Esophagus muscularis mucosa (tissue), 4 donors: ENCODE measurements around the gene TBC1D9. TPM values are rescaled to one million over a fixed set of nuclear protein-coding genes. Genes with fewer than 3 reads are reported as not detected.

ENCODE experiments used
- DNase-seq: peaks from one replicate; pipeline ENCODE4 v3.0.0-alpha.2; 2017; ENCODE audit errors: extremely low spot score
- H3K27ac ChIP-seq, 4 donors: fragments of 200-600 bp; sonication (generic); replicated peaks in 1 of 4; 1 replicate in 3 of 4; 2 replicates in 1 of 4; pipeline ENCODE4 v1.5.1; 2016 to 2019; ENCODE audit warnings: mild to moderate bottlenecking in 1 of 4
- H3K27me3 ChIP-seq, 4 donors: fragments of 200-600 bp; sonication (generic); one replicate each; pipeline versions ENCODE4 v1.5.1 to v1.6.0; 2016 to 2019
- H3K36me3 ChIP-seq, 4 donors: fragments of 200-600 bp; sonication (generic); one replicate each; pipeline ENCODE4 v1.5.1; 2016 to 2019
- H3K4me1 ChIP-seq, 4 donors: fragments of 200-600 bp; sonication (generic); one replicate each; pipeline ENCODE4 v1.5.1; 2016 to 2019
- H3K4me3 ChIP-seq, 4 donors: fragments of 200-600 bp; sonication (generic); 1 replicate in 2 of 4; 2 replicates in 2 of 4; pipeline ENCODE4 v1.5.1; 2016 to 2019; ENCODE audit warnings: mild to moderate bottlenecking in 4 of 4, moderate library complexity in 1 of 4
- H3K9me3 ChIP-seq, 4 donors: fragments of 200-600 bp; sonication (generic); 1 replicate in 3 of 4; 2 replicates in 1 of 4; pipeline ENCODE4 v1.5.1; 2016 to 2019
- EP300 ChIP-seq: sonication (generic); formaldehyde crosslinking; IDR thresholded peaks from one replicate; pipeline ENCODE4 v1.6.1; 2017; ENCODE audit warnings: antibody characterized with exemption
- POLR2A ChIP-seq: fragments of 450-650 bp; IDR thresholded peaks from one replicate; pipeline ENCODE4 v1.6.1; 2017; ENCODE audit warnings: antibody characterized with exemption, moderate library complexity, mild to moderate bottlenecking, low read depth
- POLR2AphosphoS5 ChIP-seq, 2 donors: sonication (generic); formaldehyde crosslinking; IDR thresholded peaks; one replicate each; pipeline ENCODE4 v1.6.1; 2017; ENCODE audit warnings: antibody characterized with exemption in 2 of 2
- WGBS: methylation state at CpG from one replicate; pipeline ENCODE4 v1.1.5; 2018; 5-methylcytosine and 5-hydroxymethylcytosine counted together
- intact Hi-C: fragments of 100-400 bp; cut with DNase I; formaldehyde crosslinking; loops from one replicate; pipeline ENCODE4 v1.15.1; 2023
- small RNA-seq, 3 donors: library from RNA; depleted of rRNA; stranded (forward); fragments of <200 nt; gene quantifications; one replicate each; pipeline ENCODE3, GENCODE V24; 2016
- total RNA-seq, 4 donors: library from RNA; depleted of rRNA; stranded (reverse); fragments of >200 nt; gene quantifications; one replicate each; pipeline versions ENCODE4 v1.1.0 to v1.2.1, GENCODE V29; 2016
- TF ChIP-seq, protein P1 (sequence below), 3 experiments: fragments of 200-600 bp in 2 of 3; fragments of 450-650 bp in 1 of 3; sonication (generic) in 2 of 3; IDR thresholded peaks; one replicate each; pipeline ENCODE4 v1.5.1; 2017 to 2019; ENCODE audit warnings: antibody characterized with exemption in 3 of 3, mild to moderate bottlenecking in 2 of 3, moderate library complexity in 1 of 3

The TBC1D9 gene
- total RNA-seq, 4 donors from 2014 or later = 15.4 to 23.8 (median 21.3) TPM

DNA sequence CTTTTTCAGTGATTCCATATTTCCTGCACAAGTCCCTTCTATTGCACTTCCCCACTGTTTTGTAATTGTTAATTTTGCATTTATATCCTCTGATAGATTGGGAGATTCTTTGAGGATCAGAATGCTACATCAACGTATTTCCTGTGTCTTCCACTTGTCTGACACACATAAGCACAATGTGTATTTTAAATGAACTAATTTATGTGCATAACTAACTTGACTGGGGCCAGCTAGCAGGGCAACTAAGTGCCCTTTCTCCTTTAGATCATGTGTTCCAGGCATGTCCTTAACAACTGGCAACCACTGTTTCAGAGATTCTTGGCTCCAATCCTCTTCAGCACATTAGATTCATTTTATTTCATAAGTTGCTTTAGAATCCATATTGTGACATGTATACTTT, 171.7 kb downstream of the TBC1D9 start:
- H3K9me3 ChIP-seq = no peaks in the 10 kb centered on the region
- no peaks in the 10 kb centered on the region for H3K36me3 ChIP-seq
- intact Hi-C loops = no loop called here
- peaks cover 0 to 19% (median 4%) of the 10 kb centered on the region in 4 donors for H3K27me3 ChIP-seq
- WGBS = 68% methylated on average over 1 of the region's 1 CpG
- H3K4me3 ChIP-seq = no peak overlapping the region
- DNase-seq = no peak
- no peak for TF ChIP-seq POLR2A
- TF ChIP-seq, protein P1, sequence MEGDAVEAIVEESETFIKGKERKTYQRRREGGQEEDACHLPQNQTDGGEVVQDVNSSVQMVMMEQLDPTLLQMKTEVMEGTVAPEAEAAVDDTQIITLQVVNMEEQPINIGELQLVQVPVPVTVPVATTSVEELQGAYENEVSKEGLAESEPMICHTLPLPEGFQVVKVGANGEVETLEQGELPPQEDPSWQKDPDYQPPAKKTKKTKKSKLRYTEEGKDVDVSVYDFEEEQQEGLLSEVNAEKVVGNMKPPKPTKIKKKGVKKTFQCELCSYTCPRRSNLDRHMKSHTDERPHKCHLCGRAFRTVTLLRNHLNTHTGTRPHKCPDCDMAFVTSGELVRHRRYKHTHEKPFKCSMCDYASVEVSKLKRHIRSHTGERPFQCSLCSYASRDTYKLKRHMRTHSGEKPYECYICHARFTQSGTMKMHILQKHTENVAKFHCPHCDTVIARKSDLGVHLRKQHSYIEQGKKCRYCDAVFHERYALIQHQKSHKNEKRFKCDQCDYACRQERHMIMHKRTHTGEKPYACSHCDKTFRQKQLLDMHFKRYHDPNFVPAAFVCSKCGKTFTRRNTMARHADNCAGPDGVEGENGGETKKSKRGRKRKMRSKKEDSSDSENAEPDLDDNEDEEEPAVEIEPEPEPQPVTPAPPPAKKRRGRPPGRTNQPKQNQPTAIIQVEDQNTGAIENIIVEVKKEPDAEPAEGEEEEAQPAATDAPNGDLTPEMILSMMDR (IDR thresholded peaks at IDR 0.05) = no peak
- no peak for TF ChIP-seq POLR2AphosphoS5 (IDR thresholded peaks at IDR 0.05)
- no peak for TF ChIP-seq EP300
- no peak overlapping the region for H3K27ac ChIP-seq
- H3K4me1 ChIP-seq = no peaks in the 10 kb centered on the region

DNA sequence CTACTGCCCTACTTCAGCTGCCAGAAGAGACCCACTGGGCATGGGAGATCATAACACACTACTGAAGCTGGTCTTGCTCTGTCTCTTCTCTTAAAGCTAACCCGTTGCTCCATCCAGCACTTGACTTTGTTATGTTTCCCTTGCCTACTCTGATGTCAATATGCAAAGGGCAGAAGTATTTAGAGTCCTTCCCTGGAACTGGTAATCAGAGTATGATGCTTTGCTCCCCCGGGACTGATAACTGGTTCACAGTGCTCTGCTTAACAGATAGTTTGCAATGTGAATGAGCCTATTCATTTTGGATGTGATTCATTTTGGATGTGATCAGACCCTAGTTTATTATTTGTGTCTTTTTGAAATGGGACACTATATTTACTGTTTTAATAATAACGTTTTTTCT, 175.1 kb downstream of the TBC1D9 start:
- Histone ChIP-seq H3K27ac (no peak overlapping the region), H3K4me3 (no peak overlapping the region), H3K9me3 (no peaks in the 10 kb centered on the region), H3K27me3 (peaks cover 0 to 52% (median 8%) of the 10 kb centered on the region in 4 donors), H3K36me3 (no peaks in the 10 kb centered on the region), H3K4me1 (peaks cover 0 to 4% (median 0%) of the 10 kb centered on the region in 4 donors)
- no peak for DNase-seq
- intact Hi-C loops = no loop called here
- no peak for TF ChIP-seq POLR2A
- TF ChIP-seq, protein P1 (IDR thresholded peaks at IDR 0.05) = no peak
- TF ChIP-seq EP300 = no peak
- TF ChIP-seq POLR2AphosphoS5 (IDR thresholded peaks at IDR 0.05) = no peak
- 65% methylated on average over 3 of the region's 3 CpGs for whole genome bisulfite sequencing

GRCh38 chr4:140579278-140579677, 176.9 kb downstream of the TBC1D9 start:
- TF ChIP-seq POLR2AphosphoS5 (IDR thresholded peaks at IDR 0.05) = no peak
- TF ChIP-seq EP300 = no peak
- no peak for TF ChIP-seq POLR2A
- TF ChIP-seq, protein P1 (IDR thresholded peaks at IDR 0.05) = no peak
- WGBS = 24% methylated on average over 27 of the region's 27 CpGs

DNA sequence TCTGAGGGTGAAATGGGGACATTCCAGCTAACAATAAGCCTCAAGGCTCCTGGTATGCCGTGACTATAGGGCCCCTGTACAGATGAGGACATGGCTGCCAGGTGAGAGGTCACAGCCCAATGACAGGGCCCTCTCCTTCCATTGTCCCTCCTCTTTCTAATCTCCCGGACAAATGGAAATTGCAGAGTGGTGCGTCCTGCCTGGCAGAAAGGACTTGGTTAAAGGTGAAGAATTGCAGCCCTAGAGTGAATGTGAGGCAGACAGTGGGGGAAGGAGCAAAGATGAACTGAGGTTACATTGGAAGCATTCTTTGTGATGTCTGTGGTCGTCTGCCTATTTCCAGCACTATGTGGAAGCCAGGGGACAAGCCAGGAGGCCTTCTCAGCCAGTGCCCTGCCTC, 180.7 kb downstream of the TBC1D9 start:
- Histone ChIP-seq H3K9me3 (peaks cover 0 to 14% (median 7%) of the 10 kb centered on the region in 4 donors), H3K4me3 (no peak overlapping the region), H3K27me3 (peaks cover 0 to 71% (median 6%) of the 10 kb centered on the region in 4 donors), H3K27ac (no peak overlapping the region), H3K4me1 (peaks cover 0 to 4% (median 0%) of the 10 kb centered on the region in 4 donors), H3K36me3 (no peaks in the 10 kb centered on the region)
- intact Hi-C loops = no loop called here
- 66% methylated on average over 4 of the region's 4 CpGs for WGBS
- no peak for TF ChIP-seq EP300
- TF ChIP-seq POLR2AphosphoS5 (IDR thresholded peaks at IDR 0.05) = no peak
- TF ChIP-seq POLR2A = no peak
- no peak for DNase-seq

More at GRCh38 chr4:140579278-140579677, 176.9 kb downstream of the TBC1D9 start:
- H3K27ac ChIP-seq = no peak overlapping the region
- peaks cover 0 to 60% (median 8%) of the 10 kb centered on the region in 4 donors for H3K27me3 ChIP-seq
- no peak overlapping the region for H3K4me3 ChIP-seq
- intact Hi-C loops = no loop called here
- no peak for DNase-seq
- H3K36me3 ChIP-seq = no peaks in the 10 kb centered on the region
- no peaks in the 10 kb centered on the region for H3K9me3 ChIP-seq
- H3K4me1 ChIP-seq = peaks cover 0 to 4% (median 0%) of the 10 kb centered on the region in 4 donors

DNA sequence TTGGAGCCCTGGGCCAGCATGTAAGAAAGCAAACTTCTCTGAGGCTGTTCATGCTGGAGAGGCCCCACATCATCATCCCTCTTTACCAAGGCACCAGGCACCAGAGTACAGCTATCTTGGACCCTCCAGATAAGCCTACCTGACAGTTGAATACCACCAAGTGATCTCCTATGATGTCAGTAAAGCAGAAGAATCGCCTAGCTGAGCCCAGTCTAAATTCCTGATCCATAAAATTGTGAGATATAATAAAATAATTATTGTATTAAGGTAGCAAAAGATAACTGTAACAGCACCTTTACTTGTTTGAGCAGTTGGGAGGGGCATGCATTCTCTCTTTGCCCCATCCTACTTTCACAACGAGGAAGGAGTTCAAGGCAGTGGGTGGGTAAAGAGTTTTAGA, 184.6 kb downstream of the TBC1D9 start:
- H3K4me1 ChIP-seq = peaks cover 14 to 20% (median 17%) of the 10 kb centered on the region in 4 donors
- DNase-seq = no peak
- intact Hi-C loops = no loop called here
- H3K27ac ChIP-seq = no peak overlapping the region
- H3K27me3 ChIP-seq = peaks cover 0 to 68% (median 25%) of the 10 kb centered on the region in 4 donors
- no peak for TF ChIP-seq EP300
- TF ChIP-seq, protein P1 (IDR thresholded peaks at IDR 0.05) = no peak
- no peak for TF ChIP-seq POLR2AphosphoS5 (IDR thresholded peaks at IDR 0.05)
- TF ChIP-seq POLR2A = no peak
- WGBS = 89% methylated on average over 2 of the region's 2 CpGs
- peaks cover 0 to 14% (median 7%) of the 10 kb centered on the region in 4 donors for H3K9me3 ChIP-seq
- H3K36me3 ChIP-seq = no peaks in the 10 kb centered on the region
- H3K4me3 ChIP-seq = no peak overlapping the region

Small RNAs within 50 kb of the gene (small RNA-seq; reads per million reads assigned to genes)
- gene AC108019.1 = 0 reads per million in 3 donors
- gene RF00019 = 0 reads per million in 3 donors
- 0 reads per million in 3 donors for gene RN7SL152P
- 0 reads per million in 3 donors for gene RNY1P14

Other genes with a start within 250 kb of the TBC1D9 start
- gene ELMOD2, start 232.2 kb downstream of the TBC1D9 start, total RNA-seq = 10 to 100 TPM; 11.2 to 16.2 (median 15.1) TPM
- gene UCP1, start 187.4 kb downstream of the TBC1D9 start, total RNA-seq = not detected